Breast epithelium (tissue), 4 donors: ENCODE data around the gene IFRD1. TPM values are rescaled to one million over a fixed set of nuclear protein-coding genes. Genes with fewer than 3 reads are reported as not detected.

Experiments used
- DNase-seq, 2 donors: peaks; one replicate each; pipeline ENCODE4 v3.0.0-alpha.2; 2019; ENCODE audit warnings: low spot score in 2 of 2
- H3K27ac ChIP-seq, 2 donors: fragments of 200-600 bp; sonication (generic) in 1 of 2; one replicate each; pipeline ENCODE4 v1.5.1; 2016 to 2019; ENCODE audit warnings: mild to moderate bottlenecking in 1 of 2
- H3K27me3 ChIP-seq, 2 donors: fragments of 200-600 bp; sonication (generic) in 1 of 2; one replicate each; pipeline versions ENCODE4 v1.5.1 to v1.6.0; 2017 to 2019; ENCODE audit warnings: control low read depth in 1 of 2, mild to moderate bottlenecking in 1 of 2
- H3K36me3 ChIP-seq: fragments of 200-600 bp; one replicate; pipeline ENCODE4 v1.5.1; 2019
- H3K4me1 ChIP-seq, 2 donors: fragments of 200-600 bp; sonication (generic); one replicate each; pipeline ENCODE4 v1.5.1; 2016 to 2019; ENCODE audit warnings: control low read depth in 1 of 2
- H3K4me3 ChIP-seq, 3 donors: fragments of 200-600 bp; sonication (generic); 1 replicate in 2 of 3; 2 replicates in 1 of 3; pipeline ENCODE4 v1.5.1; 2016 to 2019; ENCODE audit warnings: mild to moderate bottlenecking in 3 of 3, moderate library complexity in 2 of 3
- H3K9me3 ChIP-seq, 2 donors: fragments of 200-600 bp; sonication (generic) in 1 of 2; one replicate each; pipeline ENCODE4 v1.5.1; 2016 to 2019; ENCODE audit warnings: control low read depth in 1 of 2
- CTCF ChIP-seq, 3 donors: fragments of 450-650 bp; IDR thresholded peaks; one replicate each; pipeline ENCODE4 v1.5.1; 2016 to 2017; ENCODE audit warnings: antibody characterized with exemption in 3 of 3, mild to moderate bottlenecking in 3 of 3, moderate library complexity in 3 of 3
- POLR2A ChIP-seq: fragments of 450-650 bp; IDR thresholded peaks from one replicate; pipeline ENCODE4 v1.6.1; 2016; ENCODE audit warnings: antibody characterized with exemption, mild to moderate bottlenecking, moderate library complexity
- POLR2AphosphoS5 ChIP-seq, 3 donors: sonication (generic); formaldehyde crosslinking; IDR thresholded peaks; one replicate each; pipeline ENCODE4 v1.6.1; 2017; ENCODE audit warnings: antibody characterized with exemption in 3 of 3
- intact Hi-C: fragments of 100-400 bp; cut with DNase I; formaldehyde crosslinking; loops from one replicate; pipeline ENCODE4 v1.15.1; 2023; ENCODE audit warnings: low total_unique reads
- total RNA-seq, 3 donors: library from RNA; depleted of rRNA; stranded (reverse); fragments of >200 nt; gene quantifications; one replicate each; pipeline ENCODE4 v1.1.0, GENCODE V29; 2016

Gene IFRD1
- total RNA-seq, 3 donors from 2014 or later: 82.7 to 146 (median 91.8) TPM

- intact Hi-C loops: no loop called here
- Histone ChIP-seq H3K36me3 (no peaks in the 10 kb centered on the region), H3K9me3 (no peaks in the 10 kb centered on the region), H3K27me3 (no peaks in the 10 kb centered on the region), H3K4me1 (no peaks in the 10 kb centered on the region), H3K4me3 (no peak overlapping the region), H3K27ac (no peak overlapping the region)
- TF ChIP-seq CTCF (IDR thresholded peaks at IDR 0.05) (no peak), POLR2A (no peak), POLR2AphosphoS5 (IDR thresholded peaks at IDR 0.05) (no peak)
- DNase-seq: no peak
Measured at GRCh38 chr7:112520787-112521186, 70.5 kb downstream of the IFRD1 start.

- TF ChIP-seq POLR2AphosphoS5 (IDR thresholded peaks at IDR 0.05): no peak
- TF ChIP-seq POLR2A: no peak
- no peak for TF ChIP-seq CTCF (IDR thresholded peaks at IDR 0.05)
- Histone ChIP-seq H3K27me3 (no peaks in the 10 kb centered on the region), H3K4me3 (no peak overlapping the region), H3K36me3 (no peaks in the 10 kb centered on the region), H3K4me1 (no peaks in the 10 kb centered on the region), H3K9me3 (no peaks in the 10 kb centered on the region), H3K27ac (no peak overlapping the region)
- intact Hi-C loops: no loop called here
- no peak for DNase-seq
Measured at GRCh38 chr7:112521942-112522341, 71.7 kb downstream of the IFRD1 start.

- Histone ChIP-seq H3K4me3 (no peak overlapping the region), H3K9me3 (no peaks in the 10 kb centered on the region), H3K36me3 (no peaks in the 10 kb centered on the region), H3K27me3 (no peaks in the 10 kb centered on the region), H3K27ac (no peak overlapping the region), H3K4me1 (no peaks in the 10 kb centered on the region)
- no peak for TF ChIP-seq CTCF (IDR thresholded peaks at IDR 0.05)
- no peak for TF ChIP-seq POLR2AphosphoS5 (IDR thresholded peaks at IDR 0.05)
- no peak for TF ChIP-seq POLR2A
- intact Hi-C loops: no loop called here
- DNase-seq: no peak
Measured at GRCh38 chr7:112523871-112524270, 73.6 kb downstream of the IFRD1 start.

Other genes with a start within 250 kb of the IFRD1 start
- gene DOCK4, start 244.1 kb upstream of the IFRD1 start, total RNA-seq: 10 to 100 TPM; 31.7 to 43.3 (median 41.9) TPM
- gene ZNF277, start 243.8 kb upstream of the IFRD1 start, total RNA-seq: 10 to 100 TPM; 30.8 to 38.3 (median 34.2) TPM
- gene LSMEM1, start 30.5 kb downstream of the IFRD1 start, total RNA-seq: 1 to 10 TPM; 2.3 to 3.6 (median 2.9) TPM